Measurements from ENCODE around the gene ASS1.

ASS1 gene

GRCh38 chr9:130458027-130458803 is 13.5 kb downstream of the ASS1 start:
- no peak for DNase-seq

- no peak for DNase-seq
Observed at GRCh38 chr9:130458804-130459067, 14.0 kb downstream of the ASS1 start.

- no peak for DNase-seq
Observed at GRCh38 chr9:130459151-130459550, 14.4 kb downstream of the ASS1 start.

GRCh38 chr9:130459941-130460669 is 15.3 kb downstream of the ASS1 start:
- DNase-seq = no peak

GRCh38 chr9:130461218-130461630 is 16.5 kb downstream of the ASS1 start:
- DNase-seq = peak; percentile 39

GRCh38 chr9:130461731-130462130 is 17.0 kb downstream of the ASS1 start:
- no peak for DNase-seq

GRCh38 chr9:130462685-130463540 is 18.2 kb downstream of the ASS1 start:
- no peak for DNase-seq

GRCh38 chr9:130463763-130464745 is 19.3 kb downstream of the ASS1 start:
- DNase-seq = no peak

- no peak for DNase-seq
Observed at GRCh38 chr9:130465383-130466096, 20.8 kb downstream of the ASS1 start.

- DNase-seq = no peak
Observed at GRCh38 chr9:130466537-130467217, 21.9 kb downstream of the ASS1 start.

- DNase-seq = no peak
Observed at GRCh38 chr9:130467316-130467715, 22.6 kb downstream of the ASS1 start.

- no peak for DNase-seq
Observed at GRCh38 chr9:130468566-130468965, 23.8 kb downstream of the ASS1 start.

- DNase-seq = no peak
Observed at GRCh38 chr9:130470269-130470668, 25.5 kb downstream of the ASS1 start.

- DNase-seq = no peak
Observed at GRCh38 chr9:130470950-130471349, 26.2 kb downstream of the ASS1 start.

- no peak for DNase-seq
Observed at GRCh38 chr9:130471411-130472183, 26.8 kb downstream of the ASS1 start.

- no peak for DNase-seq
Observed at GRCh38 chr9:130472184-130472705, 27.5 kb downstream of the ASS1 start.

- no peak for DNase-seq
Observed at GRCh38 chr9:130473009-130473408, 28.2 kb downstream of the ASS1 start.

GRCh38 chr9:130473566-130473965 is 28.8 kb downstream of the ASS1 start:
- DNase-seq = no peak

- no peak for DNase-seq
Observed at GRCh38 chr9:130474106-130474505, 29.3 kb downstream of the ASS1 start.

- DNase-seq = no peak
Observed at GRCh38 chr9:130476151-130476730, 31.5 kb downstream of the ASS1 start.

Measured in GDM1 (cell line).